Right renal pelvis (tissue), 4 donors: ENCODE results near the gene CD82. TPM values are rescaled to one million over a fixed set of nuclear protein-coding genes. Genes with fewer than 3 reads are reported as not detected.
"Not testable (repeated sequence)": the region's sequence is repeated elsewhere in the genome, so short reads cannot be mapped to it uniquely, and the experiment has no call there.

Experiments
- DNase-seq, 4 donors: peaks; one replicate each; pipeline ENCODE4 v3.0.0-alpha.2; 2013; ENCODE audit warnings: low read depth in 4 of 4, low spot score in 3 of 4, missing footprints in 1 of 4
- polyA plus RNA-seq, 4 donors: library from polyadenylated mRNA; unstranded; fragments of 120-200 nt; gene quantifications; one replicate each; pipeline ENCODE4 v1.2.1, GENCODE V29; 2013; ENCODE audit not compliant: insufficient read length in 4 of 4

The CD82 gene
- polyA plus RNA-seq, 4 donors = 18.7 to 23.7 (median 20.0) TPM

DNA sequence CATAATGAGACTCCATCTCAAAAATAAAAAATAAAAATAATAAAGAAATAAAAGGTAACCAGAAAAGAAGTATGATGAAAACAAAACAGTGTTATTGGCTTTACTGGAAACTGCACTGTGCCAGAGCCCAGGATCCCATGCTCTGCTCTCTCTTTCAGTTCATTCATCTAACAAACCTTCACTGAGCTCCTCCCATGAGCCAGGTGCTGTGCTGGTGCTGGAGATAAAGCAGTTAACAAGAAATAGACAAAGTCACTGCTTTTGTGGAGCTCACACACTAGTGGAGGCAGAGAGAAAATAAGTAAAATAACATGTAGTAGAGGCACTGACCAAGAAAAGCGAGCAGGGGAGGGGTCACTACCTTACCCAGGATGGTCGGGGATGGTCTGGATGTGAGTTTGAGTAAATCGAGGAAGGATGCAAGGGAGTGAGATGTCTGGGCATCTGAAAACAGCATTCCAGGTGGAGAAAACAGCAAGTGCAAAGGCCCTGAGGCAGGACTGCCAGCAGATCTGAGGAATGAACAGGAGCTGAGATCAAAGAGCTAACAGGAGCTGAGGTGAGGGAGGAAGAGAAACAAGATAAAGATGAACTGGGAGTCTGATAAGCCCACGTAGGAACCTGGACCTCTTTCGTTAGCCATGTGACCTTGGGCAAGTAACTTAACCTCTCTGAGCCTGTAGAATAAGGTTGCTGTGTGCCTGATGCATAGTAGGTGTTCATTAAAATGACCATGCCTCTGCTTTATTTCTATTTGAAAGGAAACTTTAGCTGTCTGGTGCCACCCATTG, 31.3 kb upstream of the CD82 start:
- no peak for DNase-seq

DNA sequence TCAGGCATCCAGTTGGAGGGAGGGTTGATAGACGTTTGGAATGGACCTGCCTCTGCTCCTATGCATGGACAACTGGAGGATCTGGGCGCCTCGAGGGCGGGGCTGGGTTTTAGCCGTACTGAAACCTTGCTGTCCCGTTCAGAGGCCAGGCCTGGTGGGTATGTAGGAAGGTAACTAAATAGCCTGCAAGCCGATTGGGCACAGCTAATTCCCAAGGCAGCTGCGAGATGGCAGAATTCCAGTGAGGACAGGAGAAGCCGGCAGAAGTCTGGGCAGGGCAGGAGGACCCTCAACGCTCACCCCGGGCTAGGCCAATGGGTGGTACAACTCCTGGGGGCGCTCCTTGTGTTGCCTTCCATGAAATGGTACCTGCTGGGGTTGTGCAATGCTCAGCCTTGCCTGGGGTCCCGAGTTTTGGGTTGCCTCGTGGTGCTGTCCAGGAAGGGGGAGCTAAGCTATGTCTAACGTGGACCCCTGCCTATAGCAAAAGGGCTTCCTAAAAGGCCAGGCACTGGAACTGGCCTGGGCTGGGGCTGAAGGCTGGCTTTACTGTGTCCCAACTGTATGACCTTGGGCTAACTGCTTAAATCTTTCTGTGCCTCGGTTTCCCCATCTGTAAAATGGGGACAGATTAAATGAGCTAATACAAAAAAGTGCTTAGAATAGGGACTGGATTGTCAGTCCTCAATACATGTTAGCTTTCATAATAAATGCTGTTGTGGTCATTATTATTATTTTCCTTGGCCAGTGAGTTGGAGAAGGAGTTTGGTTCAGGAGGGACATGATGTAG, 30.1 kb upstream of the CD82 start:
- DNase-seq = no peak

DNA sequence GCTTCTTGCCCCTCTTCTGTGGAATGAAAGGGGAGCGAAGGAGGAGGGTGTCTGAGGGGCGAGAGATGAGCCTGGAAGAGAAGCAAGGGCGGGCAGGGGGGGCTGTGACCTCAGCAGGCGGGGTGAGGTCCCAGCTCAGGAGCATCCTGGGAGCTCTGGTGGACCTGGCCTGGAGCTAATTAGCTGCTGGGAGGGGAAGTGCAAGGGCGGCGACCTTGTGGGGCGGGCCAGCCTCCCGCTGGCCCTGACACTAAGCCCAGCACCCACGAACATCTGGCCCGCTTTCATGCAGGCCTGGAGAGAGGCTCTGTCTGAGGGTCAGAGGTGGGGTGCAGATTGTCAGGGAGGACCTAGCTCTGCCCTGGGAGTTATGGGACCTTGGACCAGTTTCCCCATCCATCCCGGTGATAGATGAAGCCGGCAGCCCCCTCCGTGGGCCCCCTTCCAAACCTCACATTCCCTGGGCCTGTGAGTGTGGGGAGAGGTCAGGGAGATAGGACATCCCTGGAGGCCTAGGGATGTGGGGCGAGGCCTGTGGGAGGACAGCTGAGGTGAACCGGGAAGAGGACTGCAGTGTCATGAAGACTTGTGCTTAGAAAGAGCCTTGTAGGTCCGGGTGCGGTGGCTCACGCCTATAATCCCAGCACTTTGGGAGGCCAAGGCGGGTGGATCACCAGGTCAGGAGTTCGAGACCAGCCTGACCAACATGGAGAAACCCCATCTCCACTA, 28.5 kb upstream of the CD82 start:
- DNase-seq = no peak

DNA sequence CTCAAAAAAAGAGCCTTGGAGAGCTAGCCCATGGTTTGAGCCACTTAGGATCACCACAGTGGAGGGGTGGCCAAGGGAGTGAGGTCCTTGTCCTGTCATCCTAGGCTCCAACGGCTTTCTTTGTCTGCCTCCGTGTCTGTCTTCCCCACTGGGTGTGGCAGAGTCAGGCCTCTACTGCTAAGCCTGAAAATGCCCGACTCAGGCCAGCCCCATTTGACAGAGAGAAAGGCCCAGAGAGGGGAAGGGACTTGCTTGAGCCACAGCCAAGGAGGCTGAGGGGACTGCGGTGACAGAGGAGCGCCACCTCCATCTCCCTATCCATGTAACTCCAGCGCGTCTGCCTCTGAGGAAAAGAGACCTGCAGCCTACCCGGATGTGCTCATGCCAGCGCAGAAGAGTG, 27.8 kb upstream of the CD82 start:
- no peak for DNase-seq

DNA sequence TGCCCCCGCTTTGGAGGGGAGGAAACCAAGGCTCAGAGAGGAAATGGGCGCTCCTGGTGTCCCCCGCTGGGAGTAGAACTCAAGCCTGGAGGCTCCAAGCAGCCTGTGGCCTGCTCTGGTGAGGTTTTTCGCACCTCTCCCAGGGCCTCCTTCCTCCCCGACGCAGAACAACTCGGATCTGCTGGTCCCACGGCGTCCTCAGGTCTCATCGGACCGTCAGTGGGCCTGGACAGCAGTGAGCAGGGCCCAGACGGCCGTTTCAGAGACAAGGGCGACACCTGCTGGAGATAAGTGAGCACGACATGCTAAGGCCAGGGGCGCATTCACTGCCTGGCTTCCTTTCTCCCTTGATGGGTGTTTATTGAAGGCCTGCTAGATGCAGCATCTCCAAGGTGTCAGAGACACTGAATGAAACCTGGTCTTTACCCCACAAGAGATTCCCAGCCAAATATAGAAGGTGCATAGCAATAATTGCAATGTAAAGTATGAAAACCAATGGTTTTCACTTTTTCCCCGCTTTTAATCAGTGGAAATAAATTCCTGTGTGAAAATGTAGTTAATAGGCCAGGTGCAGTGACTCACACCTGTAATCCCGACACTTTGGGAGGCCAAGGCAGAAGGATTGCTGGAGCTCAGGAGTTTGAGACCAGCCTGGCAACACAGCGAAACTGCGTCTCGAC, 26.9 kb upstream of the CD82 start:
- DNase-seq = peak in 2 of 4 donors; percentile 58 to 76

DNA sequence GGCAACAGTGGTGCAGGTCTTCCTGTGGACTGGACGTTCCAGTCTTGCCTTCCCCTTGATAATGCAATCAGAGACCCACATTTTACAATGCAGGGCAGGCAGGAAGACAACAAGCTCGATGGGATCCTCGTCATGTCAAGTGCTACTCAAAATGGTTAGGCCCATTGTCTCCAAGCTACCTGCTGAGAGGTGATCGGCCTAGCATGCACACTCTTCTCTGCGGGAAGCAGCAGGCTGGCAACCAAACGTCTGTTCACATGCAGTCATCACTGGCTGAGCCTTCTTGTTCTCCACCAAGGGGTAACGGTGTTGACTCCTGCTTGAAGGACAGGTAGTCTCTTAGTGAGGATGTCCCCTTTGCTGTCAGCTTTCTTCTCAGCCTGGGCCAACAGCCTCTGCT, 25.5 kb upstream of the CD82 start:
- DNase-seq = no peak

DNA sequence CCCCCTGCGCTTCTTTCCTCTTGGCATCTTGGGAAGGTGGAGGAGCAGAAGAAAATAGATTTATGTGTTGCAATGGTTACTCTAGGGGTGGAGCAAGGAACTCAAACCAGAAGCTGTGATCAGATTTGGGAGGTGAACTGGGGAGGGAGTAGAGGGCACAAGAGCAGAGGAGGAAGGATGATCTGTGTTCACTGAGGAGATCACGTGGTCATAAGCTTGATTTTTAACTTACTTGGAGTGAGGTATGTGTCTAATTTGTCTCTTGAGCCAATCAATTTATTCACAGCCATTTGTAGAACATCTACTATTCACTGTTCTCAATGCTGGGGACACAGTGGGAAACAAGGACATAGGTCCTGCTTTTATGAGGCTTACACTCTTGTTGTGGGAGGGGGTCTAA, 24.8 kb upstream of the CD82 start:
- DNase-seq = no peak

DNA sequence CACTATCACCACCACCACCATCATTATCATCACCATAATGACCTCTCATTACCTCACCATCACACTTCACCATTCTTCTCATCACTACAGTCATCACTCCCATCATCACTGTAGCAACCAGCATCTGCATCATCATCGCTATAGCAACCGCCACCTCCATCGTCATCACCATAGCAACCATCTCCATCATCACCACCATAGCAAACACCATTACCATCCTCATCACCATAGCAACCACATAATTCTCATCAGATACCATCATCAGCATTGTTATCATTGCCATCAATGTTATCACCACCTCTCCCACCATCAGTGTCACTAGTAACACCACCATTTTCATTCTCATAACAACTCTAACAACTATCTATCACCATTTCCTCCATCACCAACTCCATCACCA, 23.1 kb upstream of the CD82 start:
- DNase-seq = no peak

DNA sequence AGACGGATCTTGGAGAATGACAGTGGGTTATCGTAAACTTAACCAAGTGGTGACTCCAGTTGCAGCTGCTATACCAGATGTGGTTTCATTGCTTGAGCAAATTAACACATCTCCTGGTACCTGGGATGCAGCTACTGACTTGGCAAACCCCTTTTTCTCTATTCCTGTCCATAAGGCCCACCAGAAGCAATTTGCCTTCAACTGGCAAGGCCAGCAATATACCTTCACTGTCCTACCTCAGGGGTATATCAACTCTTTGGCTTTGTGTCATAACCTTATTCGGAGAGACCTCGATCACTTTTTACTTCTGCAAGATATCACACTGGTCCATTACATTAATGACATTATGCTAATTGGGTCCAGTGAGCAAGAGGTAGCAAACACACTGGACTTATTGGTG, 18.5 kb upstream of the CD82 start:
- DNase-seq = not testable (repeated sequence)

DNA sequence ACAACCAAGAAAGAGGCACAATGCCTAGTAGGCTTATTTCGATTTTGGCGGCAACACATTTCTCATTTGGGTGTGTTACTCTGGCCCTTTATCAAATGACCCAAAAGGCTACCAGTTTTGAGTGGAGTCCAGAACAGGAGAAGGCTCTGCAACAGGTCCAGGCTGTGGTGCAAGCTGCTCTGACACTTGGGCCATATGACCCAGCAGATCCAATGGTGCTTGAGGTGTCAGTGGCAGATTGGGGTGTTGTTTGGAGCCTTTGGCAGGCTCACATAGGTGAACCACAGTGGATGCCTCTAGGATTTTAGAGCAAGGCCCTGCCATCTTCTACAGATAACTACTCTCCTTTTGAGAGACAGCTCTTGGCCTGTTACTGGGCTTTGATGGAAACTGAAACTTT, 17.9 kb upstream of the CD82 start:
- not testable (repeated sequence) for DNase-seq

DNA sequence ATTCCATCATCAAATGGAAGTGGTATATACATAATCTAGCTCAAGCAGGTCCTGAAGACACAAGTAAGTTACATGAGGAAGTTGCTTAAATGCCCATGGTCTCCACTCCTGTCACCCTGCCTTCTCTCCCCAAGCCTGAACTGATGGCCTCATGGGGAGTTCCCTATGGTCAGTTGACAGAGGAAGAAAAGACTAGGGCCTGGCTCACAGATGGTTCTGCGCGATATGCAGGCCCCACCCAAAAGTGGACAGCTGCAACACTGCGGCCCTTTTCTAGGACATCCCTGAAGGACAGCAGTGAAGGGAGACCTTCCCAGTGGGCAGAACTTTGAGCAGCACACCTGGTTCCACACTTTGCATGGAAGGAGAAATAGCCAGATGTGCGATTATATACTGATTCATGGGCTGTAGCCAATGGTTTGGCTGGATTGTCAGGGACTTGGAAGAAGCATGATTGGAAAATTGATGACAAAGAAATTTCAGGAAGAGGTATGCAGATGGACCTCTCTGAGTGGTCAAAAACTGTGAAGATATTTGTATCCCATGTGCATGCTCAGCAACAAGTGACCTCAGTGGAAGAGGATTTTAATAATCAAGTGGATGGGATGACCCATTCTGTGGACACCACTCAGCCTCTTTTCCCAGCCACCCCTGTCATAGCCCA, 17.3 kb upstream of the CD82 start:
- DNase-seq = no peak

DNA sequence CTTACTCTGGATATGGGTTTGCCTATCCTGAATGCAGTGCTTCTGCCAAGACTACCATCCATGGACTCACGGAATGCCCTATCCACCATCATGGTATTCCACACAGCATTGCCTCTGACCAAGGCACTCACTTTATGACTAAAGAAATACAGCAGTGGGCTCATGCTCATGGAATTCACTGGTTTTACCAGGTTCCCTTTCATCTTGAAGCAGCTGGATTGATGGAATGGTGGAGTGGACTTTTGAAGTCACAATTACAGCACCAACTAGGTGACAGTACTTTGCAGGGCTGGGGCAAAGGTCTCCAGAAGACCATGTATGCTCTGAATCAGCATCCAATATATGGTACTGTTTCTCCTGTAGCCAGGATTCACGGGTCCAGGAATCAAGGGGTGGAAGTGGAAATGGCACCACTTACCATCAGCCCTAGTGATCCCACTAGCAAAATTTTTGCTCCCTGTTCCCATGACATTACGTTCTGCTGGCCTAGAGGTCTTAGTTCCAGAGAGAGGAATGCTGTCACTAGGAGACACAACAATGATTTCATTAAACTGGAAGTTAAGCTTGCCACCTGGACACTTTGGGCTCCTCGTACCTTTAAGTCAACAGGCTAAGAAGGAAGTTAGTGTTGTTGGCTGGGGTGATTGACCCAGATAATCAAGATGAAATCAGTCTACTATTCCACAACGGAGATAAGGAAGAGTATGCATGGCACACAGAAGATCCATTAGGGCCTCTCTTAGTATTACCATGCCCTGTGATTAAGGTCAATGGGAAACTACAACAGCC, 16.3 kb upstream of the CD82 start:
- not testable (repeated sequence) for DNase-seq

DNA sequence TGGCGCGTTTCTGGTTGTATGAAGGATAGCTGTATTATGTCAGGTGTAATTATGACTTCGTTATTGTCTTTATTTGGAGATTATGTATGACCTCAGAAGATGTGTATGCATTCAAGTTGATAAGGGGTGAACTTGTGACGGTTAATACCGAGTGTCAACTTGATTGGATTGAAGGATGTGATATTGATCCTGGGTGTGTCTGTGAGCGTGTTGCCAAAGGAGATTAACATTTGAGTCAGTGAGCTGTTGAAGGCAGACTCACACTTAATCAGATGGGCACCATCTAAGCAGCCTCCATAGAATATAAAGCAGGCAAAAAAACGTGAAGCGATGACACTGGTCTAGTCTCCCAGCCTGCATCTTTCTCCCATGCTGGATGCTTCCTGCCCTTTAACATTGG, 15.3 kb upstream of the CD82 start:
- no peak for DNase-seq

DNA sequence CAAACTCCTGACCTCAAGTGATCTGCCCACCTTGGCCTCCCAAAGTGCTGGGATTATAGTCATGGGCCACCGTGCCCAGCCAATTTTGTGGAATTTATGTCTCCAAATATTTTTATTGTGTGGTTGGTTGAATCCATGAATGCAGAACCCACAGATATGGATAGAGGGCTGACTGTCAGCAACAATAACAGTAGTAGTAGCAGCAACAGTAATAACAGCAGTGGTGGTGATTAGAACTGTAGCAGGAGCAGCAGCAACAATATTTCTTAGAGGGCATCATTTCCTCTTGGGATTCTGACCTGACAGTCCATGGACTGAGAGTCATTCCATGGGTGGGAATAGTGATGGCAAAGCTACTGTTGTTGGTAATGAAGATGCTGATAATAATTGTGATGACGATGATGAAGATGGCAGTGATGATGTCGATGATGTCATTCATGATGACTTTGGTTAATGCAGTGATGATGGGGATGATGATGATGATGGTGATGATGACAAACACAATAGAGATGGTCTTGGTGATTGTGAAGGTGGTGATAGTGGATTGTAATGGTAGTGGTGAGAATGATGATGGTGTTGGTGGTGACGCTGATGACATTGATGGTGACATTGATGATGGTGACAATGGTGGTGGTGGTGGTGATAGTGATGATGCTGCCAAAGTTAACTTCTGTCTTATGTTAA, 13.9 kb upstream of the CD82 start:
- no peak for DNase-seq

DNA sequence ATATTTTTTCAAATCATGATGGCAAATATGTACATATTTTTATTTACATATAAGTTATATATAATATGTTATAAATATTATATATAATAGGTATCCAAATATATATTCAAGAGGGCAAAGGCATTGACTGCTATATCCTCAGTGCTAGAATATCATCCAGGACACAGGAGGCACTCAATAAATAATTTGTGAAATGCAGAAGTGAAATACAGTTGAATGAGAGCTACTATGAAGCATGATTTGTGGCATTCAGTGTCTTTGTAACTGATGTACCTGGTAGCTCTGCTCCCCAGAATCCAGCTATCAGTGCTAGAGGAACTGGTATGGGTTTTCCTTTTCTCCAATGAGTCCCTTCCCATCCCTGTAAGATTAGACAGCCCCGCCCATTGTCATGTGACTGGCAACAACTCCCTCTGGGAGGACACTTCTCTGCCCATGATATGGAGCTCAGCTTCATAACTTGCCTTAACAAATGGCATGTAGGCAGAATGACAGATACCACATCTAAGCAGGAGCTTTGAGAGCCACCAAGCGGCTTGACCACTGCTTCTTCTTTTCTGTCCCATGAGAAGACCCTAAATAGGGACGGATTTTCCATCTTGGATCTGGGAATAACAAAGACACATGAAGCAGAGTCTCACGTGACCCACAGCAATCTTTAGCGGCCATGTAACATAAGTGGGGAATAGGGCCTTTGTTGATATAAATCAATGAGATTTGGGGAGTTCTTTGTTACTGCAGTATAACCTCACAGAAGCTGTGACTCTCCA, 10.2 kb upstream of the CD82 start:
- no peak for DNase-seq

DNA sequence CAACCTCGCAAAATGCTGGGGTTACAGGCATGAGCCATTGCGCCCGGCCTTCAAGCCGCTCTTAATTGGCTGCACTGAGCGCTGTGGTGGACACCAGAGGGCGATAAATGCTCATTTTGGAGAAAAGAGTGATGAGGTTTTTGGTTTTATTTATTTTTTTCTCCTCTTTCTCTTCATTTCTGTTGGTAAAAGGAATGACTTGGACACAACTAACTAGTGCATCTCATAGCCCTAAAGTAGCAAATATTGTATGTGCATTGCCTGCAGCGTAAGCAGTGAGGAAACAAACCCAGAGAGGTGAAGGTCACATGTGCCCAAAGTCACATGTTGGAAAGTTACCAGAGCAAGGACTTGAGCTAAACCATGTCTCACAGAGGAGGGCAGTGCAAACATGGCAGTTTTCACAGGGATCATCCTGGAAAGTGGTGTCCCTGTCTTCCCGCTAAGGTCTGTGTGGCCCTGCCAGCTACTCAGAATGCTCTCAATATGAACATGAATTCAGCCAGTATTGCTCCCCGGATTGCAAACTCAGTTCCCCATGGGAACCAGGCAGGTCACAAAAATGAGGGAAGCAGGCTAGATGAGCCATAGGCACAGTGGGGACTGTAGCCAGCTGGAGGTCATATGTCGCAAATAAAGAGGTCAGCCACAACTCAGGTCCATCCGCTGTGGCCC, 8.6 kb upstream of the CD82 start:
- peak in 1 of 4 donors; percentile 44 for DNase-seq

DNA sequence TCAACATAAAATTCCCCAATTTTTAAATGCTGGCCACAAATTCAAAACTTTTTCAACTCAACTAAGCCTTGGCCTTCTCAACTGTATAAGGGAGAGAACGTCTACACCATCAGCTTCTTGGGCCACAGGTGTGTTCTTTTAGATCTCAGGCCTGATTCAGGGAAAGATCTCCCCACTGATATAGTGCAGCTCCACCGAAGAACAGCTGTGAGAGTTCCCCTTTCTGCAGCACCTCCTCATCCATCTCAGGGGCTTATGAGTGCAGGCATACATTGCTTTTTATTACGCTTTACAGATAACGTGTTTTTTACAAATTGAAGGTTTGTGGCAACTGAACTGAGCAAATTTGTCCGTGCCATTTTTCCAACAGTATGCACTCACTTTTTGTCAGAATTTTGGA, 8.0 kb upstream of the CD82 start:
- DNase-seq = no peak
